GM18498 (cell line): ENCODE measurements around the gene LASP1.
"Not testable (repeated sequence)": the region's sequence is repeated elsewhere in the genome, so short reads cannot be mapped to it uniquely, and the experiment has no call there.

Experiments
- ATAC-seq: cut with Tn5 transposase; IDR thresholded peaks from one replicate; pipeline ENCODE4 v1.9.1; 2021; ENCODE audit warnings: mild to moderate bottlenecking, moderate library complexity; ENCODE audit not compliant: unreplicated experiment

Gene LASP1

GRCh38 chr17:38906460-38907228 is 36.8 kb downstream of the LASP1 start:
- no peak for ATAC-seq

DNA sequence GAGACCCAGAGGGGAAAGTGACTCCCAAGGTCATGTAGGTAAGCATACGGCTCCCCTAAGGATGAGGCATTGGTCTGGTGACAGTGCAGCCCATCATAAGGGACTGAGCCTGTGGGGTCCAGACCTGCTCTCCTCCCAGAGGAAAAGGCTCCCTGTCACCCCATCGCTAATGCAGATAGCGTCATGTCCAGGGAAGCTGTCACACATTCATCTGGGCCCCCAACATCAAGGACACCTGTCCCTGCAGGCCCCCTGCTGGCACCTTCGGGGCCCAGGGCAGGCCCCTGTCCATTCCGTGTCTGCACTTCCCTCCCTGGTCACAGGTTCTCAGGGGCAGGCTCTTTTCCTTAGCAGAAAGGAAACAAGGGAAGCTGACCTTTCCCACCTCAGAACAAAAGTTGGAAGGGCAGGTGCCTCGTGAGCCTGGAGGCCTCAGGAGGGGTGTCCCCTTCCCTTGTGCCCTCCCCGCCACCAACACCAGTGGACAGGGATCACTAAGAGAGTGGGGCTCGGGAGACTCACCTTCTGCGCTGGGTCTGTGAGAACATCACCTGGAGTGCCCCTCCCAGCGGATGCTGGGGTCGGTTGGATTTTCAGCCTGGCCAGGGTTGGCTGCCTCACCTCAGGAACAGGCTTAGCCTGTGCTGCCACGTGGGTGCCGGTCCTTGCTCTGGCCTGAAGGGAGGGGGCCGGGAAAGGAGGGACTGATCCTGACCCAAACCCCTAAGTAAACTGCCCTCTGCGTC is 38.2 kb downstream of the LASP1 start:
- ATAC-seq: no peak

- no peak for ATAC-seq
Measured at GRCh38 chr17:38908676-38909181, 38.9 kb downstream of the LASP1 start.

DNA sequence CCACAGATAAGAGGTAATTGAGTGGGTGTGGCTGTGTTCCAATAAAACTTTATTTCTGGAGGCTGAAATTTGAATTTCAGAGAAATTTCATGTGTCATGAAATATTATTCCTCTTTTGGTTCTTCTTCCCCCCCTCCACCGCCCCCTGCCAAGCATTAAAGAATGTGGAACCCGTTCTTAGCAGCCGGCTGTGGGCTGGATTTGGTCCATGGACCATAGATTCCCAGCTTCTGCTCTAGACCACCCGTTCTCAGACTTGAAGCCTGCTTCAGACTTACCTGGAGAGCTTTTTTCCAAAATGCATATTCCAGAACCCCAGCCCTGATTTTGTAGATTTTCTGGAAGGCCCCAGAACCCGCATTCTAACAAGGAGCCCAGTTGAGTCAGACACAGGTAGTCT is 40.5 kb downstream of the LASP1 start:
- no peak for ATAC-seq

DNA sequence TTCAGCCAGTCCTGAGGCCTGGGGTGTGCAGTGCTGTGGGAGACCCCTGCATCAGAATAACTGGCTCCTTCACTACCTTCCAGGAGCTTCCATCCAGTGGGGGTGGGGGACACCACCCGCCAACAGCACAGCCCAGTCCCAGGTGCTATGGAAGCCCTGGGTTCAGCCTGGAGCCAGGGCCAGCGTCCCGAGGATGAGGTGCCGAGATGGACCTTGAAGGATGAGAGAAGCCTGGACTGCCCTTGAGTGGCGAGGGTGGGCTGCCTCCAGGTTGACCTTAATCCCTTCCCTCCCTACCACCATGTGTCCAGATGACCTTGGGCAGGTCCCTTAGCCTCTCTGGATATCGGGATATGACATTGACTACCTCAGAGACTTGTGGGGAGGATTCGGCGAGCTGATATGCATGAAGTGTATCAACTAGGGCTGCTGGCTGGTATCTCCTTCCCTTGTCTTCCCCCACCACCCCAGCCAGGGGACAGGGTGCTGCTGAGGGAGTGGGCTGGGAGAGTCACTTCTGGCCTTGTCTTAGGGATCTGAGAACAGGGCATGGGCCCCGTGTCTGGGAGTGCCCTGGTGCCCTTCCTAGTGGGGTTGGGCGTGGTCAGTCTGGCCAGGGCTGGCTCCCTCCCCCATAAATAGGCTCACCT is 41.3 kb downstream of the LASP1 start:
- ATAC-seq: no peak

- ATAC-seq: not testable (repeated sequence)
Measured at GRCh38 chr17:38911731-38912081, 41.8 kb downstream of the LASP1 start.

GRCh38 chr17:38912221-38912813 is 42.5 kb downstream of the LASP1 start:
- no peak for ATAC-seq

- no peak for ATAC-seq
Measured at GRCh38 chr17:38914741-38915638, 45.1 kb downstream of the LASP1 start.

GRCh38 chr17:38915639-38915995 is 45.8 kb downstream of the LASP1 start:
- ATAC-seq: no peak

DNA sequence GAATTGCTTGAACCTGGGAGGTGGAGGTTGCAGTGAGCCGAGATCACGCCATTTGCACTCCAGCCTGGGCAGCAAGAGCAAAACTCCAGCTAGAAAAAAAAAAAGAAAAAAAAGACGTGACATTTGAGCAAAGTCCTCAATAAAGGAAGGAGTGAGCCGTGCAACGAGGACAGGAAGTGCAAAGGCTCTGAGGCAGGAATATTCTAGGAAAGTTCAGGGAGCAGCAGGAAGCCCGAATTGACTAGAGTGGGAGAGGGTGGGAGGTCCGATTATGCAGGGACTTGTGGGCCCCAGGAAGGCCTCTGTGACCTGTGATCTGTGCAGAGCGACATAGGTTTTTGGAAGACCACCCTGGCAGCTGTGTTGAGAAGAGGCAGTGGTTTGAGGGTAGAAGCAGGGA is 46.9 kb downstream of the LASP1 start:
- ATAC-seq: no peak

DNA sequence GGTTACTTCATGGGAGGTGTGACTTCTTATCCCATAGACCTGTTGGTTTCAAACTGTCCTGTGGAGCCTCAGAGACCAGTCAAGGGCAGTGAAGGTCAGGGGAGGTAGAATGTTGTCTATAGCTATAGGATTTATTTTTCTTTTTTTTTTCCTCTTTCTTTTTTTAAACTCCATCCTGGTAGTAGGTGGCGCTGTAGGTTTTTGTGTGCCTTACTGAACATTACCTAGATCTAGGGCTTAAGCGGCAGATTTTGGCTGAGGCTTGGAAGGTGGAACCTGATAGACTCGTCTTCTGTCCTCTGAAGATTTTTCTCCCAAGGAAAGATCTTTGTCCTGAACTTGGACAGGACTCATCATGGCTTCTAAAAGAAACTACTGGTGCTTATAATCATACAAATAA is 47.4 kb downstream of the LASP1 start:
- no peak for ATAC-seq

DNA sequence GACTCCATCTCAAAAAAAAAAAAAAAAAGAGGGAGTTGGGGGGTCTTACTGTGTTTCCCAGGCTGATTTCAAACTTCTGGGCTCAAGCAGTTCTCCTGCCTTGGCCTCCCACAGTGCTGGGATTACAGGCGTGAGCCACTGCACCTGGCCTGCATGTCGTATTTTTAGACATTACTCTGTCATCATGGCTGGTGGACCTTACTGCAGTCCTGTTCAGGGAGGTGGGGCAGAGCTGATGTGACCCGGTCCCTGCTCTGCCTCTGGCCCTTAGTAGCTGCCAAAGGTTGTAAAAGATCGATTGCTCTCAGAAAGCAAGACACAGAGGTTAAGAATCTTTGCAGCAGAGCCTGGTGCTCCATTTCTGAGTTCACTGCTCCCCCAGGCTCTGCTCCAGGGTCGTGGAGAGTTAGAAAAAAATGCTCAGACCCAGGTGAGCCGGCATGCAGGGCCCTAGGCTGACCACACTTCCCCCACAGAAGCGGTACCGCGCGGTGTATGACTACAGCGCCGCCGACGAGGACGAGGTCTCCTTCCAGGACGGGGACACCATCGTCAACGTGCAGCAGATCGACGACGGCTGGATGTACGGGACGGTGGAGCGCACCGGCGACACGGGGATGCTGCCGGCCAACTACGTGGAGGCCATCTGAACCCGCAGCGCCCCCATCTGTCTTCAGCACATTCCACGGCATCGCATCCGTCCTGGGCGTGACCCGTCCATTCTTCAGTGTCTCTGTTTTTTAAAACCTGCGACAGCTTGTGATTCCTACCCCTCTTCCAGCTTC is 48.5 kb downstream of the LASP1 start:
- ATAC-seq: no peak

GRCh38 chr17:38918916-38919315 is 49.1 kb downstream of the LASP1 start:
- ATAC-seq: no peak

DNA sequence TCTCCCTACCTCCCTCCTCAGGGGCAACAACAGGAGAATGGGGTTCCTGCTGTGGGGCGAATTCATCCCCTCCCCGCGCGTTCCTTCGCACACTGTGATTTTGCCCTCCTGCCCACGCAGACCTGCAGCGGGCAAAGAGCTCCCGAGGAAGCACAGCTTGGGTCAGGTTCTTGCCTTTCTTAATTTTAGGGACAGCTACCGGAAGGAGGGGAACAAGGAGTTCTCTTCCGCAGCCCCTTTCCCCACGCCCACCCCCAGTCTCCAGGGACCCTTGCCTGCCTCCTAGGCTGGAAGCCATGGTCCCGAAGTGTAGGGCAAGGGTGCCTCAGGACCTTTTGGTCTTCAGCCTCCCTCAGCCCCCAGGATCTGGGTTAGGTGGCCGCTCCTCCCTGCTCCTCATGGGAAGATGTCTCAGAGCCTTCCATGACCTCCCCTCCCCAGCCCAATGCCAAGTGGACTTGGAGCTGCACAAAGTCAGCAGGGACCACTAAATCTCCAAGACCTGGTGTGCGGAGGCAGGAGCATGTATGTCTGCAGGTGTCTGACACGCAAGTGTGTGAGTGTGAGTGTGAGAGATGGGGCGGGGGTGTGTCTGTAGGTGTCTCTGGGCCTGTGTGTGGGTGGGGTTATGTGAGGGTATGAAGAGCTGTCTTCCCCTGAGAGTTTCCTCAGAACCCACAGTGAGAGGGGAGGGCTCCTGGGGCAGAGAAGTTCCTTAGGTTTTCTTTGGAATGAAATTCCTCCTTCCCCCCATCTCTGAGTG is 49.6 kb downstream of the LASP1 start:
- no peak for ATAC-seq

GRCh38 chr17:38920374-38921291 is 50.8 kb downstream of the LASP1 start:
- no peak for ATAC-seq

- no peak for ATAC-seq
Measured at GRCh38 chr17:38921756-38922411, 52.0 kb downstream of the LASP1 start.

GRCh38 chr17:38922538-38923297 is 52.9 kb downstream of the LASP1 start:
- ATAC-seq: no peak
